Adrenal gland (tissue), 12 donors: Measurements from ENCODE around the gene GPATCH2L. TPM values are rescaled to one million over a fixed set of nuclear protein-coding genes. Genes with fewer than 3 reads are reported as not detected.

Experiments used
- DNase-seq, 7 donors: peaks; one replicate each; pipeline ENCODE4 v3.0.0-alpha.2; 2019 to 2020
- H3K27ac ChIP-seq, 5 donors: fragments of 200-600 bp; sonication (generic) in 4 of 5; 1 replicate in 3 of 5; 2 replicates in 2 of 5; pipeline versions ENCODE4 v1.5.1 to v1.8.0; 2016 to 2020; ENCODE audit warnings: mild to moderate bottlenecking in 1 of 5
- H3K27me3 ChIP-seq: fragments of 200-600 bp; 2 replicates; pipeline ENCODE4 v1.8.0; 2021
- H3K36me3 ChIP-seq, 2 donors: fragments of 200-600 bp; replicated peaks in 1 of 2; 1 replicate in 1 of 2; 2 replicates in 1 of 2; pipeline versions ENCODE4 v1.5.1 to v1.8.0; 2018 to 2022
- H3K4me1 ChIP-seq, 2 donors: fragments of 200-600 bp; replicated peaks in 1 of 2; 1 replicate in 1 of 2; 2 replicates in 1 of 2; pipeline versions ENCODE4 v1.5.1 to v1.8.0; 2018 to 2021
- H3K4me3 ChIP-seq, 4 donors: fragments of 200-600 bp; sonication (generic) in 3 of 4; one replicate each; pipeline ENCODE4 v1.5.1; 2016 to 2018
- H3K9me3 ChIP-seq, 3 donors: fragments of 200-600 bp; sonication (generic) in 1 of 3; replicated peaks in 1 of 3; 1 replicate in 2 of 3; 2 replicates in 1 of 3; pipeline versions ENCODE4 v1.5.1 to v1.8.0; 2016 to 2021
- CTCF ChIP-seq, 6 experiments: fragments of 450-650 bp in 4 of 6; fragments of 200-600 bp in 2 of 6; sonication (generic) in 1 of 6; IDR thresholded peaks; 1 replicate in 5 of 6; 2 replicates in 1 of 6; pipeline versions ENCODE4 v1.5.1 to v1.8.0; 2016 to 2021; ENCODE audit warnings: antibody characterized with exemption in 6 of 6, mild to moderate bottlenecking in 2 of 6, moderate library complexity in 1 of 6
- POLR2A ChIP-seq, 2 donors: fragments of 450-650 bp; IDR thresholded peaks; one replicate each; pipeline ENCODE4 v1.6.1; 2017; ENCODE audit warnings: antibody characterized with exemption in 2 of 2, mild to moderate bottlenecking in 2 of 2, moderate library complexity in 1 of 2
- WGBS, 4 donors: extraction: QIAGEN DNeasy Blood & Tissue Kit in 2 of 4; methylation state at CpG; one replicate each; pipeline versions ENCODE4 v1.1.5 to v1.1.7; 2013 to 2017; 5-methylcytosine and 5-hydroxymethylcytosine counted together
- intact Hi-C, 2 donors: fragments of 100-400 bp; cut with DNase I; formaldehyde crosslinking; loops; one replicate each; pipeline versions ENCODE4 v1.14.1 to v1.15.0; 2022 to 2023
- polyA plus RNA-seq, 3 donors: library from polyadenylated mRNA; stranded (reverse); fragments of 200-250 nt in 2 of 3; fragments of 350-450 nt in 1 of 3; fragmentation: Illumina TruSeq in 1 of 3; extraction: RNeasy Lipid Tissue Mini Kit (QIAGEN cat#74804) in 1 of 3; gene quantifications; one replicate each; pipeline ENCODE4 v1.2.3, GENCODE V29; 2013 to 2014
- total RNA-seq, 9 donors: library from RNA; depleted of rRNA in 4 of 9; stranded (reverse); fragments of >200 nt in 4 of 9; fragments of 120-200 nt in 1 of 9; fragmentation: NEBNext Ultra II Directional in 1 of 9; extraction: Animal tissue kit (Norgen Biotek cat#: 25700) in 1 of 9; gene quantifications; one replicate each; pipeline versions ENCODE4 v1.1.0 to v1.2.4, GENCODE V29; 2013 to 2023
- donor health status: healthy with polysubstance abuse.
- donor health status: Bipolar disorder and iron deficiency.
- donor health status: DM: yes; HTN: yes; CAD: no.
- donor health status: DM: no; HTN: no; CAD: no.
- donor health status: DM: no; HTN: no; CAD: no.
- donor health status: DM: yes; HTN: yes; CAD: no.

The GPATCH2L gene
- total and polyA plus RNA-seq, 12 donors, result 3.2 to 108 (median 41.1) TPM

GRCh38 chr14:76175942-76176341 is 24.2 kb downstream of the GPATCH2L start:
- WGBS, 4 donors, result 93 to 95% (median 95%) methylated on average over 3 of the region's 3 CpGs
- intact Hi-C loops, result no loop called here
- Histone ChIP-seq H3K36me3 (peaks cover 0 to 53% of the 10 kb centered on the region in 2 donors), H3K9me3 (no peaks in the 10 kb centered on the region), H3K27me3 (no peaks in the 10 kb centered on the region), H3K4me3 (no peak overlapping the region), H3K27ac (no peak overlapping the region), H3K4me1 (no peaks in the 10 kb centered on the region)
- DNase-seq, result no peak
- no peak for TF ChIP-seq POLR2A (IDR thresholded peaks at IDR 0.05)
- TF ChIP-seq CTCF (IDR thresholded peaks at IDR 0.05), result no peak

GRCh38 chr14:76181546-76181945 is 29.8 kb downstream of the GPATCH2L start:
- Histone ChIP-seq H3K4me1 (no peaks in the 10 kb centered on the region), H3K9me3 (no peaks in the 10 kb centered on the region), H3K36me3 (peaks cover 0 to 57% of the 10 kb centered on the region in 2 donors), H3K4me3 (no peak overlapping the region), H3K27ac (no peak overlapping the region), H3K27me3 (no peaks in the 10 kb centered on the region)
- intact Hi-C loops, result no loop called here
- DNase-seq, result no peak
- TF ChIP-seq POLR2A (IDR thresholded peaks at IDR 0.05), result no peak
- TF ChIP-seq CTCF (IDR thresholded peaks at IDR 0.05), result peak in 1 of 6 experiments; percentile 10
- WGBS, 4 donors, result 54 to 80% (median 70%) methylated on average over 1 of the region's 1 CpG

GRCh38 chr14:76186308-76187027 is 34.7 kb downstream of the GPATCH2L start:
- intact Hi-C loops, result no loop called here
- peaks cover 0 to 20% of the 10 kb centered on the region in 2 donors for H3K36me3 ChIP-seq
- H3K27me3 ChIP-seq, result no peaks in the 10 kb centered on the region
- no peak overlapping the region for H3K27ac ChIP-seq
- TF ChIP-seq POLR2A (IDR thresholded peaks at IDR 0.05), result no peak
- no peak for TF ChIP-seq CTCF (IDR thresholded peaks at IDR 0.05)
- H3K4me3 ChIP-seq, result no peak overlapping the region
- DNase-seq, result no peak
- 76 to 80% (median 79%) methylated on average over 4 of the region's 4 CpGs for WGBS, 4 donors
- peaks cover 0 to 5% of the 10 kb centered on the region in 2 donors for H3K4me1 ChIP-seq
- H3K9me3 ChIP-seq, result no peaks in the 10 kb centered on the region

GRCh38 chr14:76191297-76191696 is 39.6 kb downstream of the GPATCH2L start:
- H3K27me3 ChIP-seq, result no peaks in the 10 kb centered on the region
- no peak for TF ChIP-seq POLR2A (IDR thresholded peaks at IDR 0.05)
- H3K9me3 ChIP-seq, result no peaks in the 10 kb centered on the region
- 71 to 84% (median 78%) methylated on average over 2 of the region's 2 CpGs for WGBS, 4 donors
- H3K36me3 ChIP-seq, result peaks cover 0 to 26% of the 10 kb centered on the region in 2 donors
- peaks cover 0 to 5% of the 10 kb centered on the region in 2 donors for H3K4me1 ChIP-seq
- DNase-seq, result peak; percentile 20 to 60 (median 27)
- no peak overlapping the region for H3K4me3 ChIP-seq
- intact Hi-C loops, result no loop called here
- peak overlapping the region in 2 of 5 donors; percentile 16 to 24 for H3K27ac ChIP-seq

GRCh38 chr14:76193696-76194095 is 42.0 kb downstream of the GPATCH2L start:
- no peak overlapping the region for H3K4me3 ChIP-seq
- no peak for DNase-seq
- intact Hi-C loops, result no loop called here
- H3K27ac ChIP-seq, result no peak overlapping the region
- TF ChIP-seq POLR2A (IDR thresholded peaks at IDR 0.05) (no peak), CTCF (IDR thresholded peaks at IDR 0.05) (no peak)
- H3K4me1 ChIP-seq, result peaks cover 0 to 5% of the 10 kb centered on the region in 2 donors
- no peaks in the 10 kb centered on the region for H3K9me3 ChIP-seq
- WGBS, 4 donors, result 87 to 96% (median 90%) methylated on average over 1 of the region's 1 CpG
- peaks cover 0 to 46% of the 10 kb centered on the region in 2 donors for H3K36me3 ChIP-seq
- H3K27me3 ChIP-seq, result no peaks in the 10 kb centered on the region
